ENCODE results near the gene EDARADD. TPM values are rescaled to one million over a fixed set of nuclear protein-coding genes. Genes with fewer than 3 reads are reported as not detected.

The EDARADD gene
- total and polyA plus RNA-seq, 2 of the 13 experiments (the other 11 are each of a cell fraction or from before 2014, with no cell fraction given) = 0.03 TPM; not detected in 1

DNA sequence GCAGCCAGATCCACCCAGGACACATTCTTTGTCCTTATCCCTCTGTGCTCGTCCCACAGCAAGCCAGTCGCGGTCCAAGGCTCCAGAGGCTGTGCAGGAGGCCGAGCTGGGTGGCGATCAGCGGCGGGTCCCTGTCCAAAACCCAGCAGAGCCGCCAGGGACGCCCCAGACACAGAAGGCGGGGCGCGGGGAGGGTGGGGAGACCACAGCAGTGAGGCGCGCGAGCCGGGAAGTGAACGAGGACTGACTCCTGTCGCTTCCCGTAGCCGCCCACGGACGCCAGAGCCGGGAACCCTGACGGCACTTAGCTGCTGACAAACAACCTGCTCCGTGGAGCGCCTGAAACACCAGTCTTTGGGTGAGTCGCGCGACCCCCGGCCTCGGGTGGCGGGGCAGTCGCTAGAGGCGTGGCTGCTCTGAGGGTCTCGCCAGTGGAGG, 129.6 kb downstream of the EDARADD start, which contains the start of gene LGALS8 (continued):
- TF ChIP-seq, protein P1, sequence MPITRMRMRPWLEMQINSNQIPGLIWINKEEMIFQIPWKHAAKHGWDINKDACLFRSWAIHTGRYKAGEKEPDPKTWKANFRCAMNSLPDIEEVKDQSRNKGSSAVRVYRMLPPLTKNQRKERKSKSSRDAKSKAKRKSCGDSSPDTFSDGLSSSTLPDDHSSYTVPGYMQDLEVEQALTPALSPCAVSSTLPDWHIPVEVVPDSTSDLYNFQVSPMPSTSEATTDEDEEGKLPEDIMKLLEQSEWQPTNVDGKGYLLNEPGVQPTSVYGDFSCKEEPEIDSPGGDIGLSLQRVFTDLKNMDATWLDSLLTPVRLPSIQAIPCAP (CRISPR knock-in tag; IDR thresholded peaks at IDR 0.05; ENCODE audit: low read depth) = 0 out of 2 replicates have a peak, but pooled peaks have one; percentile 15
- TF ChIP-seq CAMTA2 (CRISPR knock-in tag; IDR thresholded peaks at IDR 0.05; ENCODE audit: borderline replicate concordance) = 0 out of 2 replicates have a peak, but pooled peaks have one; percentile 30
- TF ChIP-seq SALL1 (CRISPR knock-in tag; IDR thresholded peaks at IDR 0.05) = peak; percentile 45
- TF ChIP-seq NCOR1 (IDR thresholded peaks at IDR 0.05; ENCODE audit: borderline replicate concordance, low read length) = no peak
- TF ChIP-seq ZFX (CRISPR knock-in tag; IDR thresholded peaks at IDR 0.05; ENCODE audit: low read depth) = peak; percentile 61
- no peak for TF ChIP-seq IRF2 (CRISPR knock-in tag; IDR thresholded peaks at IDR 0.05)
- no peak for TF ChIP-seq FOXK1 (CRISPR knock-in tag; IDR thresholded peaks at IDR 0.05; ENCODE audit: borderline replicate concordance, low read depth)
- TF ChIP-seq E2F2 (CRISPR knock-in tag; IDR thresholded peaks at IDR 0.05; ENCODE audit: borderline replicate concordance) = 0 out of 2 replicates have a peak, but pooled peaks have one; percentile 64
- TF ChIP-seq ZNF550 (CRISPR knock-in tag; IDR thresholded peaks at IDR 0.05; ENCODE audit: borderline replicate concordance) = 0 out of 2 replicates have a peak, but pooled peaks have one; percentile 20
- peak; percentile 88 for TF ChIP-seq ZNF576 (CRISPR knock-in tag; IDR thresholded peaks at IDR 0.05)
- TF ChIP-seq, protein P2, sequence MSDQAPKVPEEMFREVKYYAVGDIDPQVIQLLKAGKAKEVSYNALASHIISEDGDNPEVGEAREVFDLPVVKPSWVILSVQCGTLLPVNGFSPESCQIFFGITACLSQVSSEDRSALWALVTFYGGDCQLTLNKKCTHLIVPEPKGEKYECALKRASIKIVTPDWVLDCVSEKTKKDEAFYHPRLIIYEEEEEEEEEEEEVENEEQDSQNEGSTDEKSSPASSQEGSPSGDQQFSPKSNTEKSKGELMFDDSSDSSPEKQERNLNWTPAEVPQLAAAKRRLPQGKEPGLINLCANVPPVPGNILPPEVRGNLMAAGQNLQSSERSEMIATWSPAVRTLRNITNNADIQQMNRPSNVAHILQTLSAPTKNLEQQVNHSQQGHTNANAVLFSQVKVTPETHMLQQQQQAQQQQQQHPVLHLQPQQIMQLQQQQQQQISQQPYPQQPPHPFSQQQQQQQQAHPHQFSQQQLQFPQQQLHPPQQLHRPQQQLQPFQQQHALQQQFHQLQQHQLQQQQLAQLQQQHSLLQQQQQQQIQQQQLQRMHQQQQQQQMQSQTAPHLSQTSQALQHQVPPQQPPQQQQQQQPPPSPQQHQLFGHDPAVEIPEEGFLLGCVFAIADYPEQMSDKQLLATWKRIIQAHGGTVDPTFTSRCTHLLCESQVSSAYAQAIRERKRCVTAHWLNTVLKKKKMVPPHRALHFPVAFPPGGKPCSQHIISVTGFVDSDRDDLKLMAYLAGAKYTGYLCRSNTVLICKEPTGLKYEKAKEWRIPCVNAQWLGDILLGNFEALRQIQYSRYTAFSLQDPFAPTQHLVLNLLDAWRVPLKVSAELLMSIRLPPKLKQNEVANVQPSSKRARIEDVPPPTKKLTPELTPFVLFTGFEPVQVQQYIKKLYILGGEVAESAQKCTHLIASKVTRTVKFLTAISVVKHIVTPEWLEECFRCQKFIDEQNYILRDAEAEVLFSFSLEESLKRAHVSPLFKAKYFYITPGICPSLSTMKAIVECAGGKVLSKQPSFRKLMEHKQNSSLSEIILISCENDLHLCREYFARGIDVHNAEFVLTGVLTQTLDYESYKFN (CRISPR knock-in tag; conservative IDR thresholded peaks at IDR 0.05) = no peak; the same call in 1 of the 2 replicates
- peak; percentile 51; the same call in 1 of the 2 replicates for TF ChIP-seq ZFP37 (CRISPR knock-in tag; IDR thresholded peaks at IDR 0.05; ENCODE audit: borderline replicate concordance)
- 0 out of 2 replicates have a peak, but pooled peaks have one; percentile 0 for TF ChIP-seq ZSCAN29 (CRISPR knock-in tag; conservative IDR thresholded peaks at IDR 0.05)
- peak; percentile 21 for TF ChIP-seq YEATS4 (CRISPR knock-in tag; IDR thresholded peaks at IDR 0.05; ENCODE audit: borderline replicate concordance)
- TF ChIP-seq ZNF704 (CRISPR knock-in tag; IDR thresholded peaks at IDR 0.05; ENCODE audit: borderline replicate concordance) = 0 out of 2 replicates have a peak, but pooled peaks have one; percentile 3
- peak in 1 of 2 experiments; percentile 51; a peak in 1 of 4 replicates for TF ChIP-seq POLR2A (IDR thresholded peaks at IDR 0.05; ENCODE audit: insufficient read depth in 1 of 2, low read depth in 2 of 2, low read length in 2 of 2)
- TF ChIP-seq GATAD1 (CRISPR knock-in tag; IDR thresholded peaks at IDR 0.05) = peak; percentile 74
- no peak for TF ChIP-seq NFYC (CRISPR knock-in tag; IDR thresholded peaks at IDR 0.05)
- TF ChIP-seq HCFC1 (IDR thresholded peaks at IDR 0.05; ENCODE audit: low read depth, low read length) = 0 out of 2 replicates have a peak, but pooled peaks have one; percentile 9
- TF ChIP-seq MTA1 (CRISPR knock-in tag; IDR thresholded peaks at IDR 0.05; ENCODE audit: borderline replicate concordance) = 0 out of 2 replicates have a peak, but pooled peaks have one; percentile 13
- 0 out of 2 replicates have a peak, but pooled peaks have one; percentile 70 for TF ChIP-seq PRMT3 (CRISPR knock-in tag; IDR thresholded peaks at IDR 0.05; ENCODE audit: borderline replicate concordance, low read depth)
- TF ChIP-seq PAX8 (CRISPR knock-in tag; IDR thresholded peaks at IDR 0.05; ENCODE audit: borderline replicate concordance) = 0 out of 2 replicates have a peak, but pooled peaks have one; percentile 11

Data from HepG2 (cell line).